OCI-LY3 (cell line): Measurements from ENCODE around the gene COL24A1.

Source experiments
- H2AFZ ChIP-seq: fragments of 200-600, 300-600 bp; shearing (Covaris generic); 2 replicates; pipeline ENCODE4 v1.6.0; 2014; ENCODE audit warnings: antibody characterized with exemption, low read depth, low read length
- H3K27ac ChIP-seq: fragments of 200-600, 300-600 bp; sonication (generic); 2 replicates; pipeline ENCODE4 v1.5.1; 2014; ENCODE audit warnings: mild to moderate bottlenecking, low read length, moderate library complexity, mixed read lengths
- H3K27me3 ChIP-seq: fragments of 200-600, 300-600 bp; sonication (generic); 2 replicates; pipeline ENCODE4 v1.6.1; 2014; ENCODE audit warnings: low read depth, low read length, mixed read lengths
- H3K36me3 ChIP-seq: fragments of 200-600, 300-600 bp; sonication (generic); replicated peaks from 2 replicates; pipeline ENCODE3; 2014; ENCODE audit warnings: low read depth, low read length, mixed read lengths
- H3K4me1 ChIP-seq: fragments of 300-600, 200-600 bp; sonication (generic); 2 replicates; pipeline ENCODE4 v1.6.1; 2014; ENCODE audit warnings: low read length, mixed read lengths
- H3K4me2 ChIP-seq: fragments of 200-600, 300-600 bp; sonication (generic); 2 replicates; pipeline ENCODE4 v1.6.1; 2014; ENCODE audit warnings: low read length, mixed read lengths
- H3K4me3 ChIP-seq: fragments of 300-600, 200-600 bp; sonication (generic); 2 replicates; pipeline ENCODE4 v1.5.1; 2014; ENCODE audit warnings: antibody characterized with exemption, mild to moderate bottlenecking, low read length, moderate library complexity
- H3K79me2 ChIP-seq: fragments of 300-600, 200-600 bp; shearing (Covaris generic); 2 replicates; pipeline ENCODE4 v1.6.1; 2014; ENCODE audit warnings: mild to moderate bottlenecking, low read length, mixed read lengths
- H3K9ac ChIP-seq: fragments of 300-600, 200-600 bp; shearing (Covaris generic); 2 replicates; pipeline ENCODE4 v1.6.0; 2014; ENCODE audit warnings: mild to moderate bottlenecking, low read length, moderate library complexity
- H3K9me3 ChIP-seq: fragments of 200-600, 300-600 bp; shearing (Covaris generic); 2 replicates; pipeline ENCODE4 v1.6.1; 2014; ENCODE audit warnings: low read length, mixed read lengths; ENCODE audit not compliant: insufficient read depth
- H4K20me1 ChIP-seq: fragments of 200-600, 300-600 bp; sonication (generic); 2 replicates; pipeline ENCODE4 v1.6.1; 2016; ENCODE audit warnings: low read length, mixed read lengths; ENCODE audit not compliant: insufficient read depth
- CTCF ChIP-seq: fragments of 200-600, 300-600 bp; sonication (generic); IDR thresholded peaks from 2 replicates; pipeline ENCODE4 v1.5.1; 2014; ENCODE audit warnings: antibody characterized with exemption, low read length, low read depth
- EZH2phosphoT487 ChIP-seq: fragments of 200-600 bp; shearing (Covaris generic); IDR thresholded peaks from 2 replicates; pipeline ENCODE4 v1.6.1; 2018; ENCODE audit warnings: antibody characterized with exemption, mixed run types, low read depth

COL24A1 gene

GRCh38 chr1:85936057-85936456 lies 220.5 kb downstream of the COL24A1 start:
- Histone ChIP-seq H3K27ac (no peak overlapping the region), H3K4me1 (no peaks in the 10 kb centered on the region), H3K9ac (no peak overlapping the region), H4K20me1 (no peaks in the 10 kb centered on the region), H3K36me3 (no peaks in the 10 kb centered on the region), H3K4me2 (no peak overlapping the region), H3K79me2 (no peaks in the 10 kb centered on the region), H2AFZ (no peak overlapping the region), H3K4me3 (no peak overlapping the region), H3K27me3 (no peaks in the 10 kb centered on the region), H3K9me3 (no peaks in the 10 kb centered on the region)
- TF ChIP-seq CTCF (no peak), EZH2phosphoT487 (no peak)

GRCh38 chr1:85935234-85935633 lies 221.3 kb downstream of the COL24A1 start:
- Histone ChIP-seq H3K9me3 (no peaks in the 10 kb centered on the region), H2AFZ (no peak overlapping the region), H3K4me1 (no peaks in the 10 kb centered on the region), H3K36me3 (no peaks in the 10 kb centered on the region), H4K20me1 (no peaks in the 10 kb centered on the region), H3K27ac (no peak overlapping the region), H3K9ac (no peak overlapping the region), H3K79me2 (no peaks in the 10 kb centered on the region), H3K27me3 (no peaks in the 10 kb centered on the region), H3K4me3 (no peak overlapping the region), H3K4me2 (no peak overlapping the region)
- TF ChIP-seq EZH2phosphoT487 (no peak), CTCF (no peak)

- no peaks in the 10 kb centered on the region for H3K27me3 ChIP-seq
- H3K4me2 ChIP-seq, result no peak overlapping the region
- H3K4me3 ChIP-seq, result no peak overlapping the region
- H3K27ac ChIP-seq, result no peak overlapping the region
- no peaks in the 10 kb centered on the region for H3K36me3 ChIP-seq
- H3K9ac ChIP-seq, result no peak overlapping the region
- no peak for TF ChIP-seq CTCF
- TF ChIP-seq EZH2phosphoT487, result no peak
- H3K9me3 ChIP-seq, result no peaks in the 10 kb centered on the region
- H2AFZ ChIP-seq, result no peak overlapping the region
- H4K20me1 ChIP-seq, result no peaks in the 10 kb centered on the region
- H3K4me1 ChIP-seq, result no peaks in the 10 kb centered on the region
- H3K79me2 ChIP-seq, result no peaks in the 10 kb centered on the region
These were observed 222.1 kb downstream of the COL24A1 start for GRCh38 chr1:85934516-85934915.

GRCh38 chr1:85933961-85934360 lies 222.6 kb downstream of the COL24A1 start:
- Histone ChIP-seq H4K20me1 (no peaks in the 10 kb centered on the region), H3K36me3 (no peaks in the 10 kb centered on the region), H3K9ac (no peak overlapping the region), H3K27ac (no peak overlapping the region), H3K4me1 (no peaks in the 10 kb centered on the region), H2AFZ (no peak overlapping the region), H3K9me3 (no peaks in the 10 kb centered on the region), H3K79me2 (no peaks in the 10 kb centered on the region), H3K27me3 (no peaks in the 10 kb centered on the region), H3K4me3 (no peak overlapping the region), H3K4me2 (no peak overlapping the region)
- TF ChIP-seq CTCF (no peak), EZH2phosphoT487 (no peak)
